HuH-7 (cell line): ENCODE results near the gene GSG1L.

Experiments
- DNase-seq: peaks from one replicate; pipeline ENCODE4 v3.0.0; 2011; ENCODE audit warnings: low spot score

GSG1L gene

DNA sequence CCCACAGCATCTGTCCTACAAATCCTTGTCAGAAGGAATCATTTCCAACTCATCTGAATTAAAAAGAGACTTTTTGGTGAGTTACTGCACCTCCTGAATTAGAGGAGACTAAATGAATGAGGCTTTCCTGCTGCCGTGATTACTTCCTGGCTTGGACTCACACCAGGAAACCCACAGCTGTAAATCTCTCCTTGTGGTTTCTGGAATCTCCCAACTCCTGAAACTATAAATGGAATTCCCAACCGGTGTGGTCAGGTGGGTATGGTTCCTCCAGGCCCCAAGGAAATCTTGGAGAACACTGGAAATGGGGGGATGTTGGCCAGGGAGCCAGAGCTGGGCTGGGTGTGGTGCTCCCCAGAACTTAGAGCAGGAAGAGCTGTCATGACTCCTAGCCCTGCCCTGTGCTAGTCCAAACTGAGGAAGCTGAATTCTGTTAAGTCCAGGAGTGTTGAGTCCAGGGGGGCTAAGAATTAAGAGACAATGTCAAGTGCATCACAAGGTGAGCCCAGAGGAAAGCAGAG is 216.4 kb downstream of the GSG1L start:
- no peak for DNase-seq

DNA sequence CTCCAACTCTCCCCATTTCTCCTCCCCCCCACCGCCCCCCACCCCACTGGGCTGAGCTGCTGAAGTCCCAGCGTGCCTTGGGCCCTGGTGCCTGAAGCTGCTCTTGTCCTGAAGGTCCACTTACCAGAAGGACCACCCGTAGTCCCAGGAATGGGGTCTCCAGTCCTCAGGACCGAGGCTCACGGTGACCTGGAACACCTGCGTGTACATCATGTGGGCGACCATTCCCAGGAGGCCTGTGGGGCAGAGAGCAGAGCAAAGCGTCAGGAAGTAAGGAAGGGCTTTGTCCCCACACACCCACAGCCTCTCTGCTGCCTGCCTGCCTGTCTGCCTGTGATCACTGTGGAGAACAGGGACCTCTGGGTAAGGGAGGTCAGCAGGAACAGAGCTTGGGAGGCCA is 218.7 kb downstream of the GSG1L start:
- DNase-seq = no peak

DNA sequence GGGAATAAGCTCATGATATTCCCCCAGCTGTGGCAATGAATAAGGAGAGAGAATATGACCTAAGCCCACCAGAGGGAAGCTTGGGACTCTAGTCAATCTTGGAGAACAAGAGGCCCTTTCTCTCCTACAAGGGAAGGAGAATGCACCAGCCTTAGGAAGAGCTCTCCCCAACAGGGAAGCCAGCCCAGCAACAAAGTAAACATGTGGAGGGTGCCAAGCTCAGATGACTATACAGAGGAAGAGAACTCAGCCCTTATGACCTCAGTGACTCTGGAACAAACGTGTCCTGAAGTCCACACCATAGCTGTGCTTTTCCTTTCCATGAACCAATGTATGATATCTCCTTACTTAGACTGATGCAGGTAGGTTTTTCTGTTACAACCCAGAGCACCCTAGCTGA is 219.7 kb downstream of the GSG1L start:
- no peak for DNase-seq

DNA sequence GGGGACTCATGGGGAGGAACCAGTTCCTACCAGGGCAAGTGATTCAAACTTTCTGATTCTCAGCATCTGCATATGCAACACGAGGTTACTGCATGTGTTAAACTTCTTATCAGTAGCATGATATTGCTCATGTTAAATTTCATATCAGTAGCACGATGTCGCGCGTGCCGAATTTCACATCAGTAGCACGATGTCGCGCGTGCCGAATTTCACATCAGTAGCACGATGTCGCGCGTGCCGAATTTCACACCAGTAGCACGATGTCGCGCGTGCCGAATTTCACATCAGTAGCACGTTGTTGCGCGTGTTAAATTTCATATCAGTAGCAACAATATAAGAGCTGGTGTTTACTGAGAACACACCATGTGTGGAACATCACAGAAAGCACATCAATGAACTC is 221.6 kb downstream of the GSG1L start:
- no peak for DNase-seq

DNA sequence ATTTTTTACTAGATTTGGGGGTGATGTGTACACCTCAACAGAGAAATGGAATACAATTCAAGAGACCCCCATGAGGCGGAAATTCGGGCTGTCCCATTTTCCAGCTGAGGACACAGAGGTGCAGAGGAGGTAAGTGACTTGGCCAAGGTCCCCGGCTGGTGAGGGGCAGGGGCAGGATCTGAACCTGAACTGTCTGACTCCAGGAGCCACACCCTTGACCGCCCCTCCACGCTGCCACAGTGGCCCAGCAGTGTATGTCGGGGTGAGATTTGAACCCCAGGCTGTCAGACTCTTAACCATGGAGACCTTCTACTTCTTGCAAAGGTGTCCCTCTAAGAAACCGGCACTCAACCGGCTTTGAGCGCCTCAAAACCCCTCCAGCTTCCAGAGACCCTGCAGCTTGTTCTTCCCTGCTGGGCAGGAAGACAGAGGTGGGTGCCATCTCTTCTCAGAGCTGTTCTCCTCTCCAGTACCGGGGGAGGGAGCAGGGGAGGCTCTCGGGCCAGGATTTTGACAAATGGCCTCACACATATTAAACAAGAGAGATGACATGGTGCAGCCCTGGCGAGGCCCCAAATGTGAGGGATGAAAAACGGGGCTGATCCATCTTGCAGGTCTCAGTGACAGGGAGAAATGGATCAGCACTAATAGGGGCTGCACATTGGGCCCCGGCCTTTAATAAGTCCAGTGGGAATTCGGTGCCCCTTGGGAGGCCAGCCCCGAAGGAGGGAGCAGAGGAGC is 222.3 kb downstream of the GSG1L start:
- DNase-seq = no peak

DNA sequence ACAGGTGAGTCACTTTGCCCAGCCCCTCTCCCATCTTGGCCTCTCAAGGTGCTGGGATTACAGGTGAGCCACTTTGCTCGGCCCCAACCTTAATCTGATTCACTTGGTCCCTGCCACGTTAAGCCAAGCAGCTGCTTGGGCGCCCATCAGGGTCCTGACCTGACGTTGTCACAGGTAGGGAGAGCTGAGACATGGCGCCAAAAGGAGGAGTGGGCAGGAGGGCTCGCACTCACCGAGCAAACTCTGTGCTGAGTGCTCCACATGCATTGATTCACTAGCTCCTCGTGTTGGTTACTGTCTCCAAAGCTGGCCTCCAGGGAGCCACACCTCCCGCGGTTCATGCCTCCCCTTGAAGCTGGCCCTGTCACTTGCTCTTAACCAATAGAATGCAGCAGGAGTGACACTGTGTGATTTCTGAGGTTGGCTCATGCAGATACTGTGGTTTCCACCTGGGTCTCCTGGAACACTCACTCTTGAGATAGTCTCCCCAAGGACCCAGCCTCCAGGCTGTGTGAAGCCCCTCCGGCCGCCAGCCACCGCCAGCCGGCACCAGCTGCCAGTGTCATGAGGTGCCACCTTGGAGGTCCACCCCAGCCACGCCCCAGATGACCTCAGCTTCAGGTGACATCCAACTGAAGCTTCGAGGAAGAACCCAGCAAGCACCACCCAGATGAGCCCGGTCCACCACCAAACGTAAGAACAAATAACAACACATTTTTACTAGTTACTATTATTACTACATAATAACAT is 223.0 kb downstream of the GSG1L start:
- DNase-seq = no peak

DNA sequence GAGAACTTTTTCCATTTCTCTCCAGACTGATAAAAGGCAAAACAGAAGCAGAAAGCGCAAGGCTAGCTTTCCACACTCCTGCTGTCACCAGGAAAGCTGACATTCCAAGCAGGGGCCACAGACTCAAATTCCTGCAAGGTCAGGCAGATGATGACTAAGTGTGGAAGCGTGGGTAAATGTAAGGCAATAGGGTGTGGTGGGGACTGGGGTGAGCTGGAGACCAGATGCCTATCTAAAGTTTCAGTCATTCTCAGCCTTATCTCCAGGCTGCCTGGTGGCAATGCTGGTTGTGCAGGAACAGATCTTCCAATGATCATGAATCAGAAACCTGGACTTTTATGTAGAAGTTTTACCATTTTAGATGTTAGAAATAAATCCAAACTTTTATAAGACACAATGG is 224.1 kb downstream of the GSG1L start:
- DNase-seq = no peak

DNA sequence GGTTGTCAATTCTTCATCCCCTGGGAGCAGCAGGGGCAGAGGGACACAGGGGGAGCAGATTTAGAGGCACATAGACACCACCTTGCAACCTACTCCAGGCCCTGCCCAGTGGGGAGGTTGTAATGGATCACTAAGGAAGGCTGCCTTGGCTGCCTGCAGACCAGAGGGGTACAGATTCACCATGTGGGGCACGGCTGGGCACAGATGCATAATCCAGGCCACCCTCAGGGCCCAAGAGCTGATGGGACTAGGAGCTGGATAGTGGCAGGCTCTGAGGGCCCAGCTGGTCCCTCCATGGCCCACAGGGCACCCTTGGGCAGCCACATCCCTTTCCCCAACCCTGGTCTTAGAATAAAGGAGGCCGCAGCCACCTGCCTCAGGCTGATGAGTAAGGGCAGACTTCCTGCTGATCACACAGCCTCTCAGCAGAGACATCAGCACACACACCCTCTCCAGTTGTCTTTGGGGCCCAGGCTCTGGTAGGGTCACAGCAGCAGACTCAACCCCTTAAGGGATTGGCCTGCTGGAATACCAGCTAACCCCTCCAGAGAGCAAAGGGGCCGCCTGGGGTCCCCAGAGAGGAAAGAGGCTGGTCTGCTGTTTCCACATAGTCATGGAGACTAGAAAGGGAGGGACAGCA is 224.9 kb downstream of the GSG1L start:
- DNase-seq = no peak

DNA sequence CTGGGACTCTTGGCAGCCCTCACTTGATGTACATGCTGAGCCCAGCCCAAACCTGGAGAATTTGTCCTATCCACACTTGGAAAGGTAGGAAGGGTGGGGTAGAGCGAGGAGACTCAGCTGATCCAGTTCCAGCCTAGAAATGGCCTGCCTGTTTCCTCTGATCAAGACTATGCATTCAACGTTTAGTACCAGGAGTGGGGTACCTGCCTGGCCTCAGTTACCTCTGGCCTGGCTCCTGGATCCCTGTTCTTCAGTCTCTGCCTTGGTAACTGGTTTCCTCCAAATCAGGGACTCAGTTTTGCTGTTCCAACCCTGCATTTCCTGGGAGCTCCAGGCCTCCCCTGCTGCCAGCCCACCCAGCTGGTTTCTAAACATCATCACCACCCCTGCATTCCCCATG is 233.5 kb downstream of the GSG1L start:
- no peak for DNase-seq

DNA sequence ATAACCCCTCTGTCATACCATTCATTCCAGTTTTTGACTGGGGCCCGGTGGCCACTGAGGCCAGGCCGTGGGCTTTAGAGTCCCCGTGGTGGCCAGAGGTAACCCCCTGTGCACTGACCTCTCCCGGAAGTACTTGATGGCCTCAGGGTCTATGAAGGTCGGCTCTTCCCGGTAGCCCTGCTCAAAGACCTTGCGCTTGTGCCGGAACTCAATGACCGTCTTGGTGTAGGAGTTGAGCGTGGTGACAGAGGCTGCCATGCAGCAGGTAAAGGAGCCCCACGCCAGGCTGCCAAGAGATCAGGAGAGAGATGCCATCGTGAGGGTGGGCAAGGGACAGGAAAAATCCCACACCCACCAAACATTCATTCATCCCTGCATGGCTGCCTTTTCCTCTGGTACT is 234.8 kb downstream of the GSG1L start:
- DNase-seq = no peak

DNA sequence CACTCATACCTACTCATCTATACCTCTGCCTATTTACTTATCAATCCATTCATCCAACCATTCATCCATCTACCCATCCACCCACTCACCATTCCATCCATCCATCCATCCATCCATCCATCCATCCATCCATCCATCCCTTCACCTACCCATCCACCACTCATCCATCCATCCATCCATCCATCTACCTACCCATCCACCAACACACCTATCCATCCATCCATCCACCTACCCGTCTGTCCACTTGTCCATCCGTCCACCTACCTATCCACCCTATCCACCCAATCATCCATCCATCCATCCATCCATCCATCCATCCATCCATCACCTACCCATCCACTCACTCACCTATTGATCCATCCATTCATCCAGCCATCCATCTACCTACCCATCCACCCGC is 235.7 kb downstream of the GSG1L start:
- no peak for DNase-seq

DNA sequence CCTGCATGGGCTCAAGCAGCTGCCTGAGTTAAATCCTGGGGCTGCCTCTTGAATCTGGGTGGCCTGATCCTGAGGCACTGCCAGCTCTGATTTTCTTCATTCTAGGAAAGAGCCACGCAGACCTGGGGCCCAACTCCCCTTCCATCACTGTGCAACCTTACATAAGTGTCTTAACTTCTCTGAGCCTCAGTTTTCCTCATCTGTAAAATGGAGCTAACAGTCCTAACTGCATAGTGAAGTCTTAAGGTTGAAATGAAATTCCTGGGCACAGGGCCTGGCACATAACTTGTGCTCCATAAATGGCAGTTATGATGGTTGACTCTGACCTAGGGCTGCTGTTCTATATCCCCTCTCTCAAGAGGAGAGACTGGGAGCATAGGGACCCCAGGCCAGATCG is 236.6 kb downstream of the GSG1L start:
- DNase-seq = no peak

DNA sequence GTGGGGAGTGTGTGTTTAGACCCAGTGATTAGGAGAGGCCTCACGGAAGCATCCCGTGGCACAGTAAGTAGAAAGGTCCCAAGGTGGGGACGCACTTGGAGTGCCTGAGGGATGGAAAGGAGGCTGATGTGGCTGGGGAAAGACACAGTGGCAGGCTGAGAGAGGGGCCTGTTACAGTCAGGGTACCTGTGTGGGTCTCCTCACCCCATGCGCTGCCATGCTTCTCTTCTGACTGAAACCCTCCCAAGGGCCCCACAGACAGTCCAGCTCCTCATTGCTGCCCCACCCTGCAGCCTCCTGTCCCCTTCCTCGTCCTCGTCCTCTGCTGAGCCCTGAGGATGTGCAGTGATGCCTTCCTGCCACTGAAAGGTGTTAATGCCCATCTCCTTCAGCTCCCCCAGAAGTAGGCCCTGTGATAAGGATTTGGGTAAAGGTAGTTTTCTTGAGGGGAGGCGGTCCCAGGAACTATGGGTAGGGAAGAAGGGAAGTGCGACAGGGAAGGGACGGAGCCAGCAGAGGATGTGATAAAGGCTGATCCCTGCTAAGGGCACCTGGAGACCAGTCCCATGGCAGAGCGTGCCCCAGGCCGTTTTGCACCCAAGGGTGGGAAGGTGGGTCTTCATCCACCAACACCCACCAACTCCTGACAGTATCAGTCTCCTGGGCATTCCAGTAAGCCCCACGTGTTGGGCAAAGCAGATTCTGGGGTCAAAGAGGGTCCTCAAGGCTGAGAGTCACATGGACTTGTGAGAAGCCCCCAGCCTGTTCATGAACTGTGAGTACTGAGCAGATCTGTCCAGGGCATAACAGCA is 237.2 kb downstream of the GSG1L start:
- no peak for DNase-seq

DNA sequence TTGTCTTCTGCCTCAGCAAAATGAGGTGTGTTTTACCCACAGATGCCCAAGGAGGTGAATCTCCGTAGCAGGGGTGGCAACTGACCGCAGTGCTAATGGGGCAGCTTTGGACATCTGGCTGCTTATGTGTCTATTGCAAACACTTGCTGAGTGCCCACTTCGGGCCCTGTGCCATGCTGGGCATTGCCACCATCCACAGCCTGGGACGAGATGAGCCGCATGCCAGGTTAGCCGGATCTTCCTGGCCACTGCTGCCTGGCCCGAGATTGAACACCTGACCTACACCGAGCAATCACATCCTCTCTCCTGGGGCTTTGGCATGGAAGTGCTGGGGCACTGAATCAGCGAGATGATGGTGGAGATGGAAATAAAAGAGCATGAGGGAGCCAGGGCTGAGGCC is 238.7 kb downstream of the GSG1L start:
- DNase-seq = no peak

DNA sequence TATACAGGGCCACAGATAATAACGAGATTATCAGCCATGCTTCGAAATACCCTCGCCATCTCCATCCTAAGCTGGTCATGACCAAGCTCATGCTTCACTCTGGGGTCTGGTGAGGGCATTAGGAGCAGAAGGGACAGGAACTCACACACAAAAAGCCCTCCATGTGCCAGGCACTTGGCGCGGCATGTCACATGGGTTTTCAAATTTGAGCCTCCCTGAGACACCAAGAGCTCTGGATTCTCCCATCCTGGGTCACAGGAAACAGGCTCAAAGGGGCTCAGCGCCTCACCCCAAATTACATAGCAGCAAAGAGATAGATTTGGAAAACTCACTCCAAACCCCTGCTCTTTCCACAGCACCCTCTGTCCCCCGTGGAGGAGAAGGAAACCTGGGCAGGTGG is 239.5 kb downstream of the GSG1L start:
- DNase-seq = no peak

DNA sequence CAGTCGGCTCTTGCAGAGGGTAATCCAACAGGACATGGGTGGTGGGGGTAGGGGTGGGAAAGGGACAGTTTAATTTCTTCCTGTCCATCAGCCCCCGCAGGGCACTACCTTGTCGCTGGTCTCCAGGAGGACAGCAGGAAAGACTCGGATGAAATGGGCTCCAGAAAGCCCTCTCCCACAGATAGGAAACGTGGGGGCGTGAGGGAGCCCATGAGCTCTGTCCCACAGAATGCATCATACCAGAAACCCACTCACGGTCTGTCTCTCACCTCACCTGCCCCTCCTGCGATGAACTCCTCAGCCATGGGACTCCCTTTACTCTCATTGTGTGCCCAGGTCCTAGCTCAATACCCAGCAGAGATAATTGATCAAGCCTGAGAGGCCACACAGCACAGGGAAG is 240.1 kb downstream of the GSG1L start:
- no peak for DNase-seq

DNA sequence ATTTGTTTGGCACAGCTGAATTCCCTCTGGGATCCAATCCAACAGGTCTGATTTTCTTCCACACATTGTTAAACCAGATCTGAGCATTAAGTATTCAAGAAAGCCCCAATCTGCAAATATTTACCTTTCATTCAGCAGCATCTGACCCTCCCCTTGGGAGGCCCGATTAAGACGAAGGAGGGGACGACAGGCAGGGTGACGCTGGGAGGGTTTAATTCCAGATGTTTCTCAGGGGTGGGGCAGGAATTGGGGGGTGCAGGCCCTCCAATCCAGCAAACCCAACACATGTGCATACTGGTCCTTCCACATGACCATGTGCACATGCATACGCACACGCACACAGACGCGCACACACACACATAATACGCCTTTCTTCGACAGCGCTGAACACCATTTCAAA is 240.5 kb downstream of the GSG1L start:
- DNase-seq = no peak

DNA sequence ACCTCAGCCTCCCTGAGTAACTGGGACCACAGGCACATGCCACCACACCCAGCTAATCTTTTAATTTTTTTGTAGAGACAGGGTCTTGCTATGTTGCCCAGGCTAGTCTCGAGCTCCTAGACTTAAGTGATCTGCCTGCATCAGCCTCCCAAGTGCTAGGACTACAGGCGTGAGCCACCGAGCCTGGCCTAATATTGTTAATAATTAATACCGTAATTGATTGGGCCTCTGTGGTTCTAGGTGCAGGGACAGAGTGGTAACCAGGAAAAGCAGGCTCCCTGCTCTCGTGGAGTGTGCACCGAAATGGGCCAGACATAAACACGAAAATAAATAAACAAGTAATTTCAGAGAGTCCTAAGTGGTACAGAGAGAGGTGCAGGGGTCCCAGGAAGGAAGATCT is 241.0 kb downstream of the GSG1L start:
- DNase-seq = no peak

DNA sequence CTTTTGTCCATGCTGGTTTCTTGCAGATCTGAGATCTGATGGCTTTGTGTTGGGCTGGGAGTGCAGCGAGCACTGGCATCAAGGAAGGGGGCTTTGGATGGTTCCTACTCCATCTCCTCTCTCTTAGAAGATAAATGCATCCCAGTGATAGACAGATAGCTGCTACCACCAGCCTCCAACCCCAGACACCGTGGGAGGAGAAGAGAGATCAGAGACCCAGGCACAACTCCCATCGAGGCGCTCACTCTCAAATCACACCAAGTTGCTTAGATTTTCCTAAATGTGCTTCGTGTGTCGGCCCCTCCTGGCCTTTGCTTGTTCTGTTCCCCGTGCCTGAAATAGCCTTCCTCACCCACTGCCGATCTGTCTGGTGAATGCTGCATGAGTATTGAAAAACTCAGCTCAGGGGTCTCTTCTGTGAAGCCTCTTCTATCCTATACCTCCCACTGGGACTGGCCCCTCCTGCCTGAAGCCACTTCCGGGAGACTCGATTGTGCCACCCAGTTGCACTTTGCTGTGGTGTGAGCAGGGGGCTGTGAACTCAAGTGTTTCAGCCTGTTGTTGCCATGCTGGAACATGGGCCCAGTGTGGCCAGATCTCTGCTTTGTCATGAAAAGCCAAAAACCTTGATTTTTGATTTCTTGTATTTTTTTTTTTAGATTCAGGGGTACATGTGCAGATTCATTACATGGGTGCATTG is 242.7 kb downstream of the GSG1L start:
- no peak for DNase-seq

DNA sequence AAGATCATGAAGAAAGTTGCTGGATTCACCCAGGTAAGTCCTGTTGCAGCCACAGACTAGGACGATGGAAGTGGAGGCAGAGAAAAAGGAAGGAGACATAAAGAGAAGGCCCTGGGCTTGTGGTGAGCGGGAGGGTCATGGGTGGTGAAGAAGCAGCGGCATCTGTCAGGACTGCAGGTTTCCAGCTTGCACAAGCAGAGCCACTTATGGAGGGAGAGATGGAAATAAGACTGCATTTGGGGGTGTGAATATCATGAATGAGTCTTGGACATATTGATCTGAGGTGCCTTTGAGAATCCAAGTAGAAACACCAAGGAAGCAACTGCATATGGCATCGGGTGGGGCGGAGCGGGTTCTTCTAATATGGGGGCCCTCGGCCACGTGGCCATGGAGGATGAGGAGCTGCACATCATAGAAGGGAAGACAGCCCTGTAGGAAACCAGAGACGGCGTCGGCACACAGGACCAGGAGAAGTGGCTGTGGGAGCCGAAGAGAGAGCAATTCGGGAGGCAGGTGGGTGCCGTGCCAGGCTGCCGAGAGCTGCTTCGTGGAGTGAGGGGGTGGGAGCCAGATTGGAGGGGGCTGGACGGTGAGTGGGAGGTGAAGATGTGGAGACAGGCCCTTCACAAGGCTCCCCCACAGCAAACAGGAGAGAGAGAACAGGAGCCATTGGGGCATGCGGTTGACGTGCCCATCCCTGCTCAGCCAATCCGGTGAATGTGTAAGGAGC is 243.5 kb downstream of the GSG1L start:
- no peak for DNase-seq

DNA sequence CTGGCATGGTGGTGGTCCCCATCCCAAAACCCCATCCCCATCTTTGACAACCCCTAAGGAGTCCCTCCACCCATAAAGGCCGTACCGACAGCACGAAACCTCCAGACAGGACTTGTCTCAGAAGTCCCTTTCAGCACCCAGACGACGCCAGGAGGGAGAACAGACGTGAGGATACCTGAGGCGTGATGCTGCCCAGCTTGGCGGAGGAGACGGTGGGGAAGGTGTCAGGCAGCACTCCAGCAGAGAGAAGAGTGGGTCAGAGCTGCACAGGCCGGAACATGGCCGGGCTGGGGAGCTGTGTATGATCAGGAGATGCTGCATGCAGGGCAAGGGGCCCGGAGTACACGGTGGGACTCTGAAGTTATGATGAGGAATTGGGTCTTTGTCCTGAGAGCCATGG is 244.2 kb downstream of the GSG1L start:
- DNase-seq = no peak
